ENCODE data around the gene CACNA1D.

DNA sequence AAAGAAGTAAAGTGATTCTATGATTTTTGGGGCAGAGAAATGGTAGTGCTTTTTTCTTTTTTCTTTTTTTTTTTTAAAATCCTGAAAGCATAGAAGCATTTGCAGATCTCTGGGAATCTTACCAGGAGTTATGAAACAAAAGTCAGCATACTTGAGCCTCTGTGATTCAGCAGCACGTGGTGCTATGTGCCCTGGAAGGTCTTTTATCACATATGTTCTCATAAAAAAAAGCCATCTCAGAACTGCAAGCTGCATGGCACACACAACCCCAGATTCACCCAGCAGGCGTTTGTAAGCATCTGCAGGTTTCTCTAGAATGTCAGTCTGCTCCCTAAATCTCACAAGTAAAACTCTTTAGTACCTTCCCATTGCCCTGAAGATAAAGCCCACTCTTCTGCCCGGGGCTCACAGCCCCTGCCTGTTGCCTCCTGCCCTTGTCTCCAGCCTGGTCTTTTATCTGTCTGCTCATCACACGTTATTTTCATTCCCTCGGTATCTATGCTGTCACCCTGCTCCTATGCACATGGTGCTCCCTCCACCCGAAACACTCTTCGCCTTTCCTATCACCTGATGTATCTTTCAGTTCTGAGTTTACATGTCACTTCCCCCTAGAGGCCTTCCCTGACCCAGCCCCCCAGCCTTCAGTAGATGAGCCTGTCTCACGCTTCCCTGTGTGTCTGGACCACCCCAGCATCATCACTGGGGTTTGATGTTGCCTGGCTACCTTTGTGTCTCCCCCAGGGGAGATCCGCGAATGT lies 279.4 kb downstream of the CACNA1D start:
- TF ChIP-seq EZH2 (IDR thresholded peaks at IDR 0.05), result no peak
- no peak for TF ChIP-seq POLR2AphosphoS5 (IDR thresholded peaks at IDR 0.05; ENCODE audit: borderline replicate concordance, low read depth, low read length)
